ENCODE results near the gene NAALADL2. TPM values are rescaled to one million over a fixed set of nuclear protein-coding genes. Genes with fewer than 3 reads are reported as not detected.
A peak's percentile ranks its signal among the peaks of the same experiment; 100 is the strongest.

Gene NAALADL2
- total and polyA plus RNA-seq, 2 of the 4 experiments (the other 2 are of a cell fraction), result 3.8 to 19.2 TPM

- Histone ChIP-seq H3K4me2 (ENCODE audit: low read depth, low read length) (no peak overlapping the region), H2BK5ac (ENCODE audit: low read depth, low read length, poor library complexity, severe bottlenecking) (no peak overlapping the region), H4K8ac (ENCODE audit: low read depth in 2 of 2, low read length in 2 of 2) (no peak overlapping the region), H2AK5ac (ENCODE audit: low read depth, low read length) (no peak overlapping the region), H3K27ac (ENCODE audit: insufficient read depth, low read length) (no peak overlapping the region), H3K79me1 (ENCODE audit: low read depth in 1 of 2, low read length in 2 of 2) (no peaks in the 10 kb centered on the region), H2BK15ac (ENCODE audit: low read depth, low read length) (no peak overlapping the region), H3K4me3 (ENCODE audit: insufficient read depth, low read depth, low read length) (no peak overlapping the region), H4K20me1 (ENCODE audit: insufficient read depth, low read length) (no peaks in the 10 kb centered on the region), H3K14ac (replicated peaks; ENCODE audit: low read depth, low read length) (no peak overlapping the region), H4K5ac (ENCODE audit: low read depth, low read length) (no peak overlapping the region), H2AFZ (replicated peaks; ENCODE audit: low read length, poor library complexity) (no peak overlapping the region), H3K18ac (ENCODE audit: low read depth, low read length) (no peak overlapping the region), H3K36me3 (ENCODE audit: control insufficient read depth, insufficient read depth, low read length) (no peaks in the 10 kb centered on the region), H2BK20ac (ENCODE audit: low read depth, low read length) (no peak overlapping the region), H4K91ac (ENCODE audit: insufficient read depth, low read depth, low read length) (no peak overlapping the region), H3K9me1 (ENCODE audit: insufficient read depth, low read length) (0 out of 2 replicates have a peak, but pooled peaks cover 3% of the 10 kb centered on the region), H3K9ac (ENCODE audit: low read depth, low read length) (no peak overlapping the region), H3K4ac (ENCODE audit: low read depth, low read length) (no peak overlapping the region), H3K56ac (ENCODE audit: extremely low read depth, insufficient read depth, low read length) (no peak overlapping the region), H3K4me1 (ENCODE audit: control insufficient read depth, insufficient read depth, low read length) (peaks cover 4% of the 10 kb centered on the region), H3K9me3 (ENCODE audit: control insufficient read depth, insufficient read depth, low read length) (no peaks in the 10 kb centered on the region), H3K23ac (ENCODE audit: low read depth, low read length) (no peak overlapping the region), H3K27me3 (ENCODE audit: control insufficient read depth, insufficient read depth, low read length) (no peaks in the 10 kb centered on the region), H2BK120ac (ENCODE audit: low read depth, low read length) (no peak overlapping the region), H2AK9ac (replicated peaks; ENCODE audit: low read depth, low read length, poor library complexity) (no peak overlapping the region)
- in situ Hi-C loops (cut with MboI; ENCODE audit: low sequenced_read_pairs) (no loop called here), dilution Hi-C loops (cut with HindIII; ENCODE audit: low sequenced_read_pairs, unreplicated experiment) (no loop called here), intact Hi-C loops (cut with micrococcal nuclease) (no loop called here)
- POLR2A ChIA-PET (ENCODE audit: unreplicated experiment), result no interaction called here
- no CpG with 5 or more reads among the region's 2 CpGs for WGBS, 2 experiments (ENCODE audit: extremely low coverage in 2 of 2, insufficient read length in 1 of 2)
- CTCF ChIA-PET, result no interaction called here
- DNase-seq (peak; percentile 22), ATAC-seq (ENCODE audit: low read depth) (no peak; the same call in 1 of the 2 replicates)
- BruUV-seq (replicated peaks), result no TSS peak
- TF ChIP-seq SMC3 (IDR thresholded peaks at IDR 0.05; ENCODE audit: low read depth, low read length) (no peak), NFE2L2 (IDR thresholded peaks at IDR 0.05; ENCODE audit: low read depth, low read length) (no peak), MAZ (IDR thresholded peaks at IDR 0.05; ENCODE audit: borderline replicate concordance, low read depth, low read length) (no peak), RFX5 (IDR thresholded peaks at IDR 0.05; ENCODE audit: low read depth, low read length) (no peak), BHLHE40 (IDR thresholded peaks at IDR 0.05; ENCODE audit: low read depth, low read length) (no peak), RAD21 (IDR thresholded peaks at IDR 0.05; ENCODE audit: low read length) (no peak), MAFK (IDR thresholded peaks at IDR 0.05; ENCODE audit: low read depth, low read length) (no peak), CEBPB (IDR thresholded peaks at IDR 0.05; ENCODE audit: low read depth, low read length) (no peak), POLR2A (IDR thresholded peaks at IDR 0.05; ENCODE audit: low read depth, low read length) (no peak), RCOR1 (IDR thresholded peaks at IDR 0.05; ENCODE audit: insufficient replicate concordance, low read length) (no peak), MXI1 (IDR thresholded peaks at IDR 0.05; ENCODE audit: borderline replicate concordance, low read depth, low read length) (no peak), CHD1 (IDR thresholded peaks at IDR 0.05; ENCODE audit: low read depth, low read length) (no peak), FOS (IDR thresholded peaks at IDR 0.05; ENCODE audit: low read depth, low read length) (no peak)
- TF ChIP-seq, protein P1, sequence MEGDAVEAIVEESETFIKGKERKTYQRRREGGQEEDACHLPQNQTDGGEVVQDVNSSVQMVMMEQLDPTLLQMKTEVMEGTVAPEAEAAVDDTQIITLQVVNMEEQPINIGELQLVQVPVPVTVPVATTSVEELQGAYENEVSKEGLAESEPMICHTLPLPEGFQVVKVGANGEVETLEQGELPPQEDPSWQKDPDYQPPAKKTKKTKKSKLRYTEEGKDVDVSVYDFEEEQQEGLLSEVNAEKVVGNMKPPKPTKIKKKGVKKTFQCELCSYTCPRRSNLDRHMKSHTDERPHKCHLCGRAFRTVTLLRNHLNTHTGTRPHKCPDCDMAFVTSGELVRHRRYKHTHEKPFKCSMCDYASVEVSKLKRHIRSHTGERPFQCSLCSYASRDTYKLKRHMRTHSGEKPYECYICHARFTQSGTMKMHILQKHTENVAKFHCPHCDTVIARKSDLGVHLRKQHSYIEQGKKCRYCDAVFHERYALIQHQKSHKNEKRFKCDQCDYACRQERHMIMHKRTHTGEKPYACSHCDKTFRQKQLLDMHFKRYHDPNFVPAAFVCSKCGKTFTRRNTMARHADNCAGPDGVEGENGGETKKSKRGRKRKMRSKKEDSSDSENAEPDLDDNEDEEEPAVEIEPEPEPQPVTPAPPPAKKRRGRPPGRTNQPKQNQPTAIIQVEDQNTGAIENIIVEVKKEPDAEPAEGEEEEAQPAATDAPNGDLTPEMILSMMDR (conservative IDR thresholded peaks at IDR 0.05; ENCODE audit: low read depth, low read length), result no peak
- TF ChIP-seq, protein P2, sequence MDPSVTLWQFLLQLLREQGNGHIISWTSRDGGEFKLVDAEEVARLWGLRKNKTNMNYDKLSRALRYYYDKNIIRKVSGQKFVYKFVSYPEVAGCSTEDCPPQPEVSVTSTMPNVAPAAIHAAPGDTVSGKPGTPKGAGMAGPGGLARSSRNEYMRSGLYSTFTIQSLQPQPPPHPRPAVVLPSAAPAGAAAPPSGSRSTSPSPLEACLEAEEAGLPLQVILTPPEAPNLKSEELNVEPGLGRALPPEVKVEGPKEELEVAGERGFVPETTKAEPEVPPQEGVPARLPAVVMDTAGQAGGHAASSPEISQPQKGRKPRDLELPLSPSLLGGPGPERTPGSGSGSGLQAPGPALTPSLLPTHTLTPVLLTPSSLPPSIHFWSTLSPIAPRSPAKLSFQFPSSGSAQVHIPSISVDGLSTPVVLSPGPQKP (IDR thresholded peaks at IDR 0.05; ENCODE audit: borderline replicate concordance, low read depth, low read length), result no peak
- TF ChIP-seq, protein P3, sequence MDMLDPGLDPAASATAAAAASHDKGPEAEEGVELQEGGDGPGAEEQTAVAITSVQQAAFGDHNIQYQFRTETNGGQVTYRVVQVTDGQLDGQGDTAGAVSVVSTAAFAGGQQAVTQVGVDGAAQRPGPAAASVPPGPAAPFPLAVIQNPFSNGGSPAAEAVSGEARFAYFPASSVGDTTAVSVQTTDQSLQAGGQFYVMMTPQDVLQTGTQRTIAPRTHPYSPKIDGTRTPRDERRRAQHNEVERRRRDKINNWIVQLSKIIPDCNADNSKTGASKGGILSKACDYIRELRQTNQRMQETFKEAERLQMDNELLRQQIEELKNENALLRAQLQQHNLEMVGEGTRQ (IDR thresholded peaks at IDR 0.05; ENCODE audit: low read depth, low read length), result no peak
Measured at GRCh38 chr3:175065497-175065896, 206.4 kb downstream of the NAALADL2 start.

Measured in IMR-90 (cell line).